Fibroblast of lung (primary cell): ENCODE measurements around the gene ETS1.

ENCODE experiments used
- EZH2 ChIP-seq: IDR thresholded peaks from 2 replicates; pipeline ENCODE4 v1.5.1; 2012; ENCODE audit warnings: low read length, control low read depth, mild to moderate bottlenecking; ENCODE audit errors: missing control alignments
- TF ChIP-seq, protein P1 (sequence below), 2 donors: IDR thresholded peaks in 1 of 2; conservative IDR thresholded peaks in 1 of 2; 1 replicate in 1 of 2; 2 replicates in 1 of 2; pipeline ENCODE4 v1.5.1; 2011 to 2012; ENCODE audit warnings: low read length in 2 of 2, control low read depth in 1 of 2, inconsistent platforms in 1 of 2, low read depth in 1 of 2, mild to moderate bottlenecking in 1 of 2

DNA sequence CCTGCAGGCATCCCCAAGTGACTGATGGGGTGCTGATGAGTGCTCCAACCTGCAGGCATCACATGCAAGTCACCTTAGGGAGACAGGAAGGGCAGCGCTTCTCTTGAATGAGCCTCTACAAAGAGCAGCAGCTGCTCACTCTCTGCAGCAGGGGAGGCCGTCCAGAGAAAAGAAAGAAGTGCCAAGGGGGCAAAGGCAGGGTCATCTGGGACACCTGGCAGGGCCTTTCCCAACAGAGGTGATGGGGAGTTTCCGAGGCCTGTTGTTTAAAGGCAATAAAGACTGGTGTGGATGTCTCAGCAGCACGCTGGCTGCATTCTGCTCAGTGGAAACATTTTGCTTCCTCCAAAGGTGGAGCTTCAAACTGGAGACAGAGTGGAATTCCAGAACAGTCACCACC is 113.7 kb downstream of the ETS1 start:
- TF ChIP-seq, protein P1, sequence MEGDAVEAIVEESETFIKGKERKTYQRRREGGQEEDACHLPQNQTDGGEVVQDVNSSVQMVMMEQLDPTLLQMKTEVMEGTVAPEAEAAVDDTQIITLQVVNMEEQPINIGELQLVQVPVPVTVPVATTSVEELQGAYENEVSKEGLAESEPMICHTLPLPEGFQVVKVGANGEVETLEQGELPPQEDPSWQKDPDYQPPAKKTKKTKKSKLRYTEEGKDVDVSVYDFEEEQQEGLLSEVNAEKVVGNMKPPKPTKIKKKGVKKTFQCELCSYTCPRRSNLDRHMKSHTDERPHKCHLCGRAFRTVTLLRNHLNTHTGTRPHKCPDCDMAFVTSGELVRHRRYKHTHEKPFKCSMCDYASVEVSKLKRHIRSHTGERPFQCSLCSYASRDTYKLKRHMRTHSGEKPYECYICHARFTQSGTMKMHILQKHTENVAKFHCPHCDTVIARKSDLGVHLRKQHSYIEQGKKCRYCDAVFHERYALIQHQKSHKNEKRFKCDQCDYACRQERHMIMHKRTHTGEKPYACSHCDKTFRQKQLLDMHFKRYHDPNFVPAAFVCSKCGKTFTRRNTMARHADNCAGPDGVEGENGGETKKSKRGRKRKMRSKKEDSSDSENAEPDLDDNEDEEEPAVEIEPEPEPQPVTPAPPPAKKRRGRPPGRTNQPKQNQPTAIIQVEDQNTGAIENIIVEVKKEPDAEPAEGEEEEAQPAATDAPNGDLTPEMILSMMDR (conservative IDR thresholded peaks at IDR 0.05 in 1 of 2, IDR thresholded peaks at IDR 0.05 in 1 of 2; ENCODE audit: low read depth in 1 of 2, low read length in 2 of 2), result no peak
- TF ChIP-seq EZH2, result no peak
